ACC112 (cell line): ENCODE data around the gene IWS1.
"Not testable (repeated sequence)": the region's sequence is repeated elsewhere in the genome, so short reads cannot be mapped to it uniquely, and the experiment has no call there.

ENCODE experiments used
- H2AFZ ChIP-seq: fragments of 200-600 bp; sonication (generic); one replicate; pipeline ENCODE4 v1.6.0; 2017; ENCODE audit warnings: antibody characterized with exemption, low read length; ENCODE audit not compliant: unreplicated experiment
- H3K27ac ChIP-seq: fragments of 200-600 bp; sonication (generic); 2 replicates; pipeline ENCODE4 v1.5.1; 2014; ENCODE audit warnings: low read depth, mild to moderate bottlenecking, antibody characterized with exemption, low read length, moderate library complexity
- H3K27me3 ChIP-seq: fragments of 200-600 bp; sonication (generic); 2 replicates; pipeline ENCODE4 v1.6.1; 2014; ENCODE audit warnings: mild to moderate bottlenecking, antibody characterized with exemption, low read length, moderate library complexity, mixed read lengths; ENCODE audit not compliant: insufficient read depth
- H3K36me3 ChIP-seq: fragments of 200-600 bp; sonication (generic); 2 replicates; pipeline ENCODE4 v1.6.1; 2016; ENCODE audit warnings: mild to moderate bottlenecking, antibody characterized with exemption, low read length, moderate library complexity, mixed read lengths; ENCODE audit not compliant: insufficient read depth
- H3K4me1 ChIP-seq: fragments of 200-600 bp; sonication (generic); one replicate; pipeline ENCODE4 v1.6.1; 2016; ENCODE audit warnings: low read length, mixed read lengths; ENCODE audit not compliant: insufficient read depth, unreplicated experiment, control insufficient read depth
- H3K4me3 ChIP-seq: fragments of 200-600 bp; sonication (generic); 2 replicates; pipeline ENCODE4 v1.5.1; 2014; ENCODE audit warnings: mild to moderate bottlenecking, low read depth, low read length
- H3K79me2 ChIP-seq: fragments of 200-600 bp; sonication (generic); one replicate; pipeline ENCODE4 v1.6.0; 2016; ENCODE audit warnings: low read length; ENCODE audit not compliant: control insufficient read depth, unreplicated experiment, insufficient read depth

Gene IWS1

DNA sequence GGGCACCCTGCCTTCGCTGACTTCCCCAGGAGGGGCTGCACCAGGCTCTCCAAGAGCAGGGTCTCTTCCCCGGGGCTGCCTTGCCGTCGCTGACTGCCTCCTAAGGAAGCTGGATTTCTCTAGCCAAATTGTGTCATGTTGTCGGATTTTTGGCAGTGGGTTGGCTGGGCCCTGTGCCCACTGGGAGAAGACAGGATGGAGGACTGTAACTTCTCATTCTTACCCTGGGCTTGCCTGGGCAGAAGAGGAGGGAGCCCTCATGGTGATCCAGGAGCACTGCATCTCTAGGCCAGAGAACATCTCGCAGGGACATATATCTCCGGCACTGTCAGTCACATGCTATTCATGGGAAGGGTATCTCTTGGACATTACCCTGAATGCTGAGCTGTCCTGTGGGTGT is 15.5 kb upstream of the IWS1 start:
- no peak overlapping the region for H3K4me3 ChIP-seq
- no peak overlapping the region for H2AFZ ChIP-seq
- no peaks in the 10 kb centered on the region for H3K4me1 ChIP-seq
- no peaks in the 10 kb centered on the region for H3K79me2 ChIP-seq
- 0 out of 2 replicates have a peak, but pooled peaks cover 10% of the 10 kb centered on the region for H3K27me3 ChIP-seq
- no peak overlapping the region for H3K27ac ChIP-seq
- H3K36me3 ChIP-seq, result no peaks in the 10 kb centered on the region

DNA sequence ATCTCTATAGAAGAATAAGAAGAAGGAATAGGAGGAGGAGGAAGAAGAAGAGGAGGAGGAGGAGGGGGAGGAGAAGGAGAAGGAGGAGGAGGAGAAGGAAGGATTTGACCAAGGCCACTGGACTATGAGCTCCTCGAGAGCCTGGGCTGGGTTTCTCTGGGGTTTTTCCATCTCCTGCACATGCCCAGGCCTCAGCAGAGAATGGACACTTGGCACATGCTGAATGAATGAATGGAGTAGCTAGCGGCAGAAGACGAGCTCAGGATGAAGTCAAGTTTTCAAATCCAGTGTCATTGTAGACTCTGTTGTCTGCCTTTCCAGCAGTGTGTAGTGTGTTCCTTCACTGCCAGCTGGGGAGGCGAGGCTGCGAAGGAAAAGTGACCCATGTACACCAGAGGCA is 11.4 kb upstream of the IWS1 start:
- no peaks in the 10 kb centered on the region for H3K4me1 ChIP-seq
- no peak overlapping the region for H3K27ac ChIP-seq
- H2AFZ ChIP-seq, result no peak overlapping the region
- no peaks in the 10 kb centered on the region for H3K79me2 ChIP-seq
- no peak overlapping the region for H3K4me3 ChIP-seq
- H3K36me3 ChIP-seq, result no peaks in the 10 kb centered on the region
- H3K27me3 ChIP-seq, result 0 out of 2 replicates have a peak, but pooled peaks cover 8% of the 10 kb centered on the region

DNA sequence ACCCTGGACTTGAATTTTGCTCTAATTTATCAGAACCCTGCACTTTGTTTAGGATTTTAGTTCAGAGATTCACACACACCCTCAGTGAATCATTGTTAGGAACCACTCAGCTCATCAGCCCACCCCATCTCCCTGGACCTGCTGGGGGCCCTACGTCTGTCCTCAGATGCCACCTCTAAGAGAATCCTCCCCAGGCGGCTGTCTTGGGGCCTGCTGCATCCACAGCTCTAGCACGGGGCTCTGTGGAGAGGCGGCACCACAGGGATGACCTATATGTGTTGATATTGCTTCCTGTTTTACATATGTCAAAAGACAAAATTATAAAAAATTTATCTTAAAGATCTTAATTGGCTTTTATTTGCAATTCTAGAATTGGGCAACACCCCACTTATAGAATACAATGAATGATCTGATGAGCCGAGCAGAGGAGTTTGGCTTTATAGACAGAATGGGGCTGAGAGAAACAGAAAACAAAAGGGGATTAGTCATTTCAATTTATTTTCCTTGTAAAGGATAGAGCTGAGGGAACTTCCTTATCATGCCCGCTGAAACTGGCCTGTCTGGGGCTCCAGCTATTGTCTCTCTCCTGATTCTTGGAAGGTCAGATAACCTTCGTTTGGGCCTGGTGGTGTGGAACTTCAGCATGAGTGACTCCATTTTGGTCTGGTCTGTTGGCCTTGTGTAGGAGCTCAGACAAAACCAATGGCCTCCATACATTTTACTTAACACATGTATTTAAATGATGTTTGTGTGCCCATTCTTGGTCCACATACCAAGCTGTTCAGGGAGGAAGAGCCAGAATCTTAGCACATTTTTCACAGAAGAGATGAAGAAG is 10.6 kb upstream of the IWS1 start:
- no peak overlapping the region for H3K27ac ChIP-seq
- H3K4me3 ChIP-seq, result no peak overlapping the region
- H3K79me2 ChIP-seq, result no peaks in the 10 kb centered on the region
- H3K4me1 ChIP-seq, result no peaks in the 10 kb centered on the region
- H3K36me3 ChIP-seq, result no peaks in the 10 kb centered on the region
- H2AFZ ChIP-seq, result no peak overlapping the region
- H3K27me3 ChIP-seq, result 0 out of 2 replicates have a peak, but pooled peaks cover 3% of the 10 kb centered on the region

DNA sequence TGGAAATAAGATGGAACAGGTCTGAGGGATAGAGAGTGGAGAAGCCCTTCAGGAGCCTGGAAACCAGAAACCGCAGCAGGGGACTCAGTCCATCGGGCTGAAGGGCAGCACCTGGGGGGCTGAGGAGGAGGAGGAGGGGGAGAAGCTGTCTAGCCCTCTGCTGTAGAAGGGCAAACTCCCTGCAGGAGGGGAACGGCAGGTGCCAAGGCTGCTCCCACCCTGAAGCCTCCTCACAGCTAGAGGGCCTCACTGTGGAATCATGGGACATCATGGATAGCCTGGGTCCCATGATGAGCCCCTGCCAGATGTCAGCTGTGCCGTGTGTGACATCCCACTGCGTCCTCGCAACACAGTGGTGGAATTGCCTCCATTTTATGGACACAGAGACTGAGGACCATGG is 9.6 kb upstream of the IWS1 start:
- no peak overlapping the region for H2AFZ ChIP-seq
- H3K4me3 ChIP-seq, result no peak overlapping the region
- no peak overlapping the region for H3K27ac ChIP-seq
- no peaks in the 10 kb centered on the region for H3K79me2 ChIP-seq
- no peaks in the 10 kb centered on the region for H3K36me3 ChIP-seq
- peaks cover 5% of the 10 kb centered on the region for H3K4me1 ChIP-seq
- H3K27me3 ChIP-seq, result no peaks in the 10 kb centered on the region

DNA sequence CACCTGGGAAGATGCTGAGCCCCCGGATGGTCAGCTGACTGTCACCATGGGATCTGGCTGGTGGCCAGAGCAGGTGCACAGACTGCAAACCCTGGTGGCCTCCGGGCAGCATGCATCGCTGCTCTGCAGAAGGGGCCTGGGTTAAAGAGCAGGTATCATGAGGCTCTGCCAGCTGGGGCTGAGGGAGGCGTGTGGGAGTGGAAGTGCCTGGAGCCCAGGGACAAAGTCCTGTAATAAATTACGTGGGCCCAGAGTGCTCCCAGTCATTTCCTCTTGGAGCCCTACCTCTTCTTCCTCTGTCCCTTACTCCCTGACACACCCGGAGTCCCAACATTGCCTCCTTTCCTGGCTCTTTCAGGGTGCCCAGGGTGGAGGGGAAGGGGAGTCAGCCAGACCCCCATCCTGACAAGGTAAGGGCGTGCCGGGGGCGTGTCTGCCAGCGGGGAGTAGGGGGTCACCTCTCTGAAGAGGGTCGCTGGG is 9.2 kb upstream of the IWS1 start, which contains the start of gene MYO7B:
TSS of gene MYO7B (plus strand) at position 262 of the 480 bp plus-strand sequence. CDS start 24,040 bp downstream, outside the sequence.
- Histone ChIP-seq H3K27ac (no peak within 1 kb of the TSS), H3K4me3 (no peak within 1 kb of the TSS), H3K27me3 (no peaks in the 10 kb centered on the region), H2AFZ (no peak within 1 kb of the TSS), H3K79me2 (no peaks in the 10 kb centered on the region), H3K4me1 (peaks cover 7% of the 10 kb centered on the region), H3K36me3 (no peaks in the 10 kb centered on the region)

DNA sequence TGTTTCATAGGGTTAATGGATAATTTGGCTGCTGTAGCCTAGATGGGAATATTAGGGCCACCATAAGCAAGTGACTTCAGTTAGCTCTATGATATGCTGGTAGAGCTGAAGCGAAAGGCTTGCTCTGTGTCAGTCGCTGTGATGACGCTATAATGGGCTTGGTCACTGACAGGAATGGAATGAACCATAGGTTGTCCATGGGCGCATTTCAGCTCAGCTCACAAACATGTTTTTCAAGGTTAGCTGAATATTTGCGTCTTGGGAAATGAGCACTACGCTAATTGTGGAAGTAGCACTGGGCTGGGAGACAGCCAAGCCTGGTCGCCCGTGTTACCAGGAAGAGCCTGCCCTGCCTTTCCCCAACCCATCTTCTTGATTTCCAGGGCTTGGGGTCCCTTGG is 6.0 kb upstream of the IWS1 start:
- H3K27me3 ChIP-seq, result no peaks in the 10 kb centered on the region
- no peaks in the 10 kb centered on the region for H3K36me3 ChIP-seq
- no peaks in the 10 kb centered on the region for H3K79me2 ChIP-seq
- no peak overlapping the region for H3K27ac ChIP-seq
- no peak overlapping the region for H2AFZ ChIP-seq
- H3K4me3 ChIP-seq, result no peak overlapping the region
- peaks cover 10% of the 10 kb centered on the region for H3K4me1 ChIP-seq

DNA sequence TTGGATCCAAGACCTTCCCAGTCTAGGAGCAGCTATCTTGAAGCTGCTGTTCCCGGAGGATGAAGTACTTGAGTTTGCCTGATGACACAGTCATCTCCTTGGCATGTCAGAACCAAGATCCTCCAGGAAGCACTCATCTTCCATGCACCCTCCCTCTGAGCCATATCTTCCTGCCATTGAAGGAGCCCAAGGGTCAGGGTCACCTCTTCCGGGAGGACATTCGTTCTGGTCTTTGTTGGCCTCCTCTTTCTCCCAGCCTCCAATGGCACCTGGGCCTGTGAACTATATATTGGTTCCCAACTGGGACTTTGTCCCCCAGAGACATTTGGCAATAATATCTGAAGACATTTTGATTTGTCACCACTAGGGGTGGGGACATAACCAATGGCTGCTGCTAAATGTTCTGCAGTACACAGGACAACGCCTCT is 4.9 kb upstream of the IWS1 start:
- no peaks in the 10 kb centered on the region for H3K27me3 ChIP-seq
- H3K36me3 ChIP-seq, result no peaks in the 10 kb centered on the region
- no peak overlapping the region for H3K4me3 ChIP-seq
- peaks cover under 1% of the 10 kb centered on the region for H3K79me2 ChIP-seq
- H2AFZ ChIP-seq, result no peak overlapping the region
- H3K4me1 ChIP-seq, result peaks cover 12% of the 10 kb centered on the region
- H3K27ac ChIP-seq, result no peak overlapping the region

DNA sequence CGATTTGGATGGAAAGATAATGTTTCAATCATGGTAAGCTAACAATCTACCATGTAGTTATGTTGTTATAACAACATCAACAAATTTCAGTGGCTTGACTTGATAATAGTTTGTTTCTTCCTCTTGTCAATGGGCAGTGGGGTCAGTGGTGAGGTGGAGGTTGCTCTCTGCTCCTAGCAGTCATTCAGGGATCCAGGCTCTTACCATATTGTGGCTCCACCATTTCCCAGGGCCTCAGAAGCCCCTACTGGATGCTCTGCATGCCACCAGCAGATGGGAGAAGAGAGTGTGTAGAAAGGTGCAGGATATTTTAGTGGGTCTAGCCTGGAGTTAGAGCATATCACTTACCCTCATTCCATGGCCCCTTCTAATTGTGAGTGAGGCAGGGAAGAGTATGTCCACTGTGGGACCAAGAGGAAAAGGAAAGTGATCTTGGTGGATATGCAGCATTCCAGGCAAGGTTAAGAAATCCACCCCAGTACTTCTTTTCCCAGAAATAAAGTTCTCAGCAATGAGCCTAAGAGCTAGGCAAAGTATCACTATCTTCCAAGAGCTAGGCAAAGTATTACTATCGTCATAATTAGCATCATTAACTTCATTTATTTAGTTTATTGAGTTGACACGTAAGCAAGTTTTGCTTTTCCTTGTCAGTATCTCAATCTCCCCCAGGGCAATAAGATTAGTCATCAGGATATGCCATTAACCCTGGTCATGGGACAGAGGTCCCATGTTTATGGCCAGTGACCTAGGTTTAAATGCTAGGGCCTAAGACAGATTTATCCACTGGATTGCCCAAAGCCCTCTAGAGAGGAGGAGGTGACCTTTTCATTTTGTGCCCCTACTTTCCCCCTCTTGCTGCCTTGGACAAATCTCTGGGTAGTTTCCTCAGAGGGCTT is 4.2 kb upstream of the IWS1 start:
- no peak overlapping the region for H2AFZ ChIP-seq
- H3K27me3 ChIP-seq, result no peaks in the 10 kb centered on the region
- no peaks in the 10 kb centered on the region for H3K36me3 ChIP-seq
- H3K4me3 ChIP-seq, result no peak overlapping the region
- no peak overlapping the region for H3K27ac ChIP-seq
- peaks cover 8% of the 10 kb centered on the region for H3K79me2 ChIP-seq
- H3K4me1 ChIP-seq, result peaks cover 12% of the 10 kb centered on the region

DNA sequence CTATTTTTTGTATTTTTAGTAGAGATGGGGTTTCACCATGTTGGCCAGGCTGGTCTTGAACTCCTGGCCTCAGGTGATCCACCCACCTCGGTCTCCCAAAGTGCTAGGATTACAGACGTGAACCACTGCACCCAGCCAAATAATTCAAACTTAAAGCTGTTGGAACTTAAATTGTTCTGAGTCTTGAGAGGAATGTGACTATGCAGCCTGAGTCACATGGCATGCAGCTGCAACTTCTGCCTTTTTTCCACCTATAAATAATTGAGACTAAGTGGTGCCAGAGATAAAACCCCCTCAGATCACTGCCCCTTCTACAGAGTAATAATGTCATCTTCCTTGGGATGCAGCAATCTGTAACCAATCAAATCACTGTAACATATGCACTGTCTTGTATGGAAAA is 3.1 kb upstream of the IWS1 start:
- H3K27me3 ChIP-seq, H3K36me3 ChIP-seq, H3K4me3 ChIP-seq, H2AFZ ChIP-seq, H3K27ac ChIP-seq: not testable (repeated sequence)
- H3K4me1 ChIP-seq, result peaks cover 12% of the 10 kb centered on the region
- H3K79me2 ChIP-seq, result peaks cover 19% of the 10 kb centered on the region

DNA sequence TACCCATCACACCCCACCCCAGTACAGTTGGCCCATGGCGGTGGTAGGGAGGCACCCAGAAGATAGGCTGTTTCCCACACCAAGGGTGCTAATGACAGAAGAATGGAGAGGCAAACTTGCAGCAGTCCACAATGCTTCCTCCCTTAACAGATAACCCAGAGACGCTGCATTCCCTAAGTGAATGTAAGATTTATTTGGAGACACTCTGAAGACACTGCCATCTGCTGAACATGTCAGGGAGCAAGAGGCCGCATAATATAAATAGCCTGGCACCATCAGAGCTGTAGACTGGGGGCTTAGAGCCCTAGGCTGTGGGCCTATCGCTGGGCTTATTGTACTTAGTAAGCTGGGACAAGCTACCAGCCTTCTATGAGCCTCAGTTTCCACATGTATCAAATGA is 2.2 kb upstream of the IWS1 start:
- H3K27ac ChIP-seq, result no peak overlapping the region
- H3K79me2 ChIP-seq, result peaks cover 28% of the 10 kb centered on the region
- H3K4me1 ChIP-seq, result peaks cover 18% of the 10 kb centered on the region
- no peaks in the 10 kb centered on the region for H3K27me3 ChIP-seq
- no peak overlapping the region for H2AFZ ChIP-seq
- peaks cover 3% of the 10 kb centered on the region; the same call in 1 of the 2 replicates for H3K36me3 ChIP-seq
- no peak overlapping the region for H3K4me3 ChIP-seq
